RWPE2 (cell line): ENCODE measurements around the gene GLYATL1B.
A peak's percentile ranks its signal among the peaks of the same experiment; 100 is the strongest.
"Not testable (repeated sequence)": the region's sequence is repeated elsewhere in the genome, so short reads cannot be mapped to it uniquely, and the experiment has no call there.

ENCODE experiments used
- ATAC-seq: fragments of 200-7000 bp; cut with Tn5 transposase; 3 replicates; pipeline ENCODE4 v1.9.1; 2021; ENCODE audit warnings: low read depth
- DNase-seq: peaks from one replicate; pipeline ENCODE4 v3.0.0-alpha.2; 2020; ENCODE audit warnings: low spot score
- H3K27ac ChIP-seq: fragments of 450-650 bp; 2 replicates; pipeline ENCODE4 v1.5.1; 2017; ENCODE audit warnings: mild to moderate bottlenecking; ENCODE audit not compliant: poor library complexity, severe bottlenecking
- H3K27me3 ChIP-seq: fragments of 250-450 bp; sonication (Bioruptor Pico); 2 replicates; pipeline ENCODE4 v1.5.1; 2021; ENCODE audit warnings: mild to moderate bottlenecking, moderate library complexity; ENCODE audit not compliant: insufficient read depth, poor library complexity, severe bottlenecking
- H3K36me3 ChIP-seq: fragments of 250-450 bp; sonication (Bioruptor Pico); 2 replicates; pipeline ENCODE4 v1.5.1; 2020; ENCODE audit warnings: low read depth, mild to moderate bottlenecking, moderate library complexity
- H3K4me1 ChIP-seq: fragments of 250-450 bp; sonication (Bioruptor Pico); 2 replicates; pipeline ENCODE4 v1.5.1; 2021; ENCODE audit warnings: mild to moderate bottlenecking, moderate library complexity; ENCODE audit not compliant: insufficient read depth, poor library complexity, severe bottlenecking
- H3K4me3 ChIP-seq: fragments of 250-450 bp; sonication (Bioruptor Pico); 2 replicates; pipeline ENCODE4 v1.5.1; 2021; ENCODE audit warnings: mild to moderate bottlenecking, moderate library complexity; ENCODE audit not compliant: severe bottlenecking
- H3K9me3 ChIP-seq: fragments of 250-450 bp; sonication (Bioruptor Pico); 2 replicates; pipeline ENCODE4 v1.5.1; 2021; ENCODE audit warnings: mild to moderate bottlenecking, moderate library complexity; ENCODE audit not compliant: severe bottlenecking
- TF ChIP-seq, protein P1 (sequence below): fragments of 450-650 bp; IDR thresholded peaks from one replicate; pipeline ENCODE4 v1.5.1; 2017; ENCODE audit warnings: mild to moderate bottlenecking, moderate library complexity; ENCODE audit not compliant: poor library complexity, severe bottlenecking

The GLYATL1B gene

GRCh38 chr11:59095972-59096575, 10.0 kb downstream of the GLYATL1B start:
- not testable (repeated sequence) for H3K4me3 ChIP-seq, DNase-seq, H3K36me3 ChIP-seq, H3K27ac ChIP-seq, ATAC-seq, H3K9me3 ChIP-seq, H3K27me3 ChIP-seq, H3K4me1 ChIP-seq

GRCh38 chr11:59097113-59097708, 11.1 kb downstream of the GLYATL1B start:
- no peaks in the 10 kb centered on the region for H3K4me1 ChIP-seq
- no peak for DNase-seq
- H3K4me3 ChIP-seq = no peak overlapping the region

DNA sequence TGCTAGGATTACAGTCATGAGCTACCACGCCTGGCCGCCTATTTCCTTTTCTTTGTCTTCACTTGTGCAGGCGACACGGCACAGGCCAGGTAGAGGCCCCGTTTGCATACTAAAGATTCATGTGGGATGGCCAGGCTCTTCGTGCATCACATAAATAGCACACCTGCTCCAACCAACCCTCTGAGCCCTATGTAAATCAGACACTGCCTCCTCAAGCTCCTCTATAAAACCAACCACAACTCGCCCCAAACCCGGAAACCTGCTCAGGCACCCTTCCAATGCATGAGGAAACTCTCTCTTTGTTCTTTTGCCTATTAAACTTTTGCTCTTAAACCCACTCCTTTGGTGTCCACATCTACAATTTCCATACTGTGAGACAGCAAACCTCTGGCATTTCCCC, 11.8 kb downstream of the GLYATL1B start:
- not testable (repeated sequence) for H3K27me3 ChIP-seq, DNase-seq, ATAC-seq, H3K4me3 ChIP-seq, H3K27ac ChIP-seq, H3K4me1 ChIP-seq, H3K36me3 ChIP-seq, H3K9me3 ChIP-seq

More at GRCh38 chr11:59097113-59097708, 11.1 kb downstream of the GLYATL1B start:
- TF ChIP-seq, protein P1, sequence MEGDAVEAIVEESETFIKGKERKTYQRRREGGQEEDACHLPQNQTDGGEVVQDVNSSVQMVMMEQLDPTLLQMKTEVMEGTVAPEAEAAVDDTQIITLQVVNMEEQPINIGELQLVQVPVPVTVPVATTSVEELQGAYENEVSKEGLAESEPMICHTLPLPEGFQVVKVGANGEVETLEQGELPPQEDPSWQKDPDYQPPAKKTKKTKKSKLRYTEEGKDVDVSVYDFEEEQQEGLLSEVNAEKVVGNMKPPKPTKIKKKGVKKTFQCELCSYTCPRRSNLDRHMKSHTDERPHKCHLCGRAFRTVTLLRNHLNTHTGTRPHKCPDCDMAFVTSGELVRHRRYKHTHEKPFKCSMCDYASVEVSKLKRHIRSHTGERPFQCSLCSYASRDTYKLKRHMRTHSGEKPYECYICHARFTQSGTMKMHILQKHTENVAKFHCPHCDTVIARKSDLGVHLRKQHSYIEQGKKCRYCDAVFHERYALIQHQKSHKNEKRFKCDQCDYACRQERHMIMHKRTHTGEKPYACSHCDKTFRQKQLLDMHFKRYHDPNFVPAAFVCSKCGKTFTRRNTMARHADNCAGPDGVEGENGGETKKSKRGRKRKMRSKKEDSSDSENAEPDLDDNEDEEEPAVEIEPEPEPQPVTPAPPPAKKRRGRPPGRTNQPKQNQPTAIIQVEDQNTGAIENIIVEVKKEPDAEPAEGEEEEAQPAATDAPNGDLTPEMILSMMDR = peak; percentile 49
- no peaks in the 10 kb centered on the region for H3K9me3 ChIP-seq
- ATAC-seq = 0 out of 3 replicates have a peak, but pooled peaks have one; percentile 46
- H3K36me3 ChIP-seq = no peaks in the 10 kb centered on the region
- H3K27me3 ChIP-seq = no peaks in the 10 kb centered on the region
- H3K27ac ChIP-seq = no peak overlapping the region

DNA sequence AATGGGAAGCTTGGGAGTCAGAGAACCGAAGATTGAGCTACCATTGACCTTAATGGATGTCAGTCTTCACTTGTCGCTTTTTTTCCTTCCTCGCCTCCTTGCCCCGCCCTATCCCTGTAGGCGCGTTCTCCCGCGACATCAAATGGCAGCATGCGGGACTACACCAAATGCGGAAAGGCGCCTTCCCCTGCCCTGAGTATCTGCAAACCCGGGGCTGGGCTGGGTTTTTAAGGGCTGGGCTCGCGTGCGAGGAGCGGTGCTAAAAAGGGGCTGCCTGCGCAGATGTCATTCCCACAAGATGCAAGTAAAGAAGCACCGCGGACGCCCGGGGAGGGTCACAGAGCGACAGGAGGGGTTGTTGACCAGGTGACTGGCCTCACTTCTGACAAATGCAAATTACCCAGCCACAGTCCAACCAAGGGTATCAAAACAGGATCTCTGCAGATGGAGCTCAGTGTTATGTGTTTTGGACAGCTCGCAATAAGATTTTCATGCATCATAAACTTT, 16.2 kb downstream of the GLYATL1B start:
- Histone ChIP-seq H3K36me3 (no peaks in the 10 kb centered on the region), H3K4me1 (no peaks in the 10 kb centered on the region), H3K4me3 (peak overlapping the region; percentile 7), H3K27ac (no peak overlapping the region), H3K27me3 (no peaks in the 10 kb centered on the region), H3K9me3 (no peaks in the 10 kb centered on the region)
- ATAC-seq (peak; percentile 29), DNase-seq (no peak)
- TF ChIP-seq, protein P1 = peak; percentile 27

DNA sequence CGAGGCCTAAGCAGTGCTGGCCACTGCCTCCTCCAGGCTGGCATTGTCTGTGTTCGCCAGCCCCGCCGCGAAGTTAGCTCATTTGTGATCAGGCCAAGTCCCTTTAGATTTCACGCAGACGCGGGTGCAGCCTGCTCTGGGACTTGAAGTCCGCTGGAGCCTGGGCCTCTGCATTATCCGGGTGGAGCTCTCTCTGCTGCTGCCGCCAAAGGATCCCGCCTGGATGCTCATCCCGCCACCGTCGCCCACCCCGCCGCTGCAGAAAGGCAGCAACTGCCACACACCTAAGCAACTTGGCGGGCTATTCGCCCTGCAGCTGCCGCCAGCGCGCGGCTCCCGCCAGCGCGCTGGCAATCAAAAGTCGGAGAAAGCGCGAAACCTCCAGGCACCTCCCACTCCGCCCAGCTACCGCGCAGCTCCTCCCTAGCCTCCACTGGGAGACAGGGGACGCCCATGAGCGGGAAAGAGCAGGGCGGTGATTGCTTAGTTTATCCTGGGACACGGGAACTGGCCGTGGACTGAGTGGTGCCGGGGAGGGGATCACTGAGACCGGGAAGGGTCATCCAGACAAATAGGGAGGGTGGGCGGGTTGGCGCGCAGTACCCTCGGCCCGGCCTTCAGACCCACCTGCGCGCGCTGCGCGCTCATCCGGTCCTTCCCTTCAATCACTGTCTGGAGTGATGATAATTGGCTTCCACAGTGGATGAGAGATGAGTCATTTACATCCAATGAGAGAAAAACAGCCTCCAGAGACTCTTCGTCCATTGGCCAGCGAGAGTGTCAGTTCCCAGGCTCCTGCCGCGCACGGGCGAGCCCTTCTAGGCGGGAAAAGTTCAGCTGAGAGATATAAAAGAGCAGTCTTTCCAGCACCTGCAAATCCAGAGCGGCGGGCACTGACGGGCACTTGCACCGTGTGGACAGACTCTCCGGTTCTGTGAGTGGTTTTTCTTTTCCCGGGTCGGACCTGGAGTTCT, 20.5 kb downstream of the GLYATL1B start, which contains the start of gene FAM111B:
Gene FAM111B (plus strand): TSS at position 875 of the 974 bp plus-strand sequence. CDS start 2,389 bp downstream, outside the sequence.
- peak; percentile 93 for ATAC-seq
- peaks cover 33% of the 10 kb centered on the region for H3K36me3 ChIP-seq
- peak within 1 kb of the TSS; percentile 35 for H3K4me3 ChIP-seq
- H3K27me3 ChIP-seq = no peaks in the 10 kb centered on the region
- H3K9me3 ChIP-seq = no peaks in the 10 kb centered on the region
- peaks cover 9% of the 10 kb centered on the region for H3K4me1 ChIP-seq
- peak within 1 kb of the TSS; percentile 55 for H3K27ac ChIP-seq
- TF ChIP-seq, protein P1 = no peak
- peak; percentile 91 for DNase-seq

- Histone ChIP-seq H3K4me1 (peaks cover 11% of the 10 kb centered on the region), H3K36me3 (peaks cover 40% of the 10 kb centered on the region), H3K4me3 (peak overlapping the region; percentile 35), H3K27ac (peak overlapping the region; percentile 55)
- not testable (repeated sequence) for DNase-seq, H3K27me3 ChIP-seq, H3K9me3 ChIP-seq
- ATAC-seq = peak; percentile 5; the same call in 2 of the 3 replicates
Measured at GRCh38 chr11:59107721-59108120, 21.6 kb downstream of the GLYATL1B start.
